SK-N-SH (cell line): ENCODE data around the gene DYRK4. TPM values are rescaled to one million over a fixed set of nuclear protein-coding genes. Genes with fewer than 3 reads are reported as not detected.

ENCODE experiments used
- CTCF ChIA-PET: fragments of 300-600, 350-600 bp; formaldehyde crosslinking; extraction: SDS; loops from one replicate; lab custom pipeline; 2021; lab: Yijun Ruan, JAX
- POLR2A ChIA-PET: fragments of 350-600 bp; sonication (Branson Sonifier 250); formaldehyde crosslinking; extraction: SDS; loops from one replicate; lab custom pipeline; 2020; ENCODE audit warnings: antibody characterized with exemption, inconsistent platforms; lab: Yijun Ruan, JAX
- DNase-seq: peaks from one replicate; pipeline ENCODE4 v3.0.0; 2012
- H2AFZ ChIP-seq: fragments of 200-600 bp; sonication (generic); 2 replicates; pipeline ENCODE4 v1.8.1; 2016; ENCODE audit warnings: antibody characterized with exemption, mild to moderate bottlenecking, low read depth
- H3F3A ChIP-seq: fragments of 200-600 bp; sonication (generic); replicated peaks from 2 replicates; pipeline ENCODE3; 2016; ENCODE audit warnings: antibody characterized with exemption, mild to moderate bottlenecking; ENCODE audit not compliant: insufficient read depth
- H3K27ac ChIP-seq, 2 experiments: fragments of 200-500 bp in 1 of 2; fragments of 200-600 bp in 1 of 2; sonication (Bioruptor generic) in 1 of 2; sonication (generic), shearing (Covaris generic) in 1 of 2; 2 replicates each; pipeline versions ENCODE4 v1.5.1 to v1.6.1; 2014 to 2016; ENCODE audit warnings: low read depth in 2 of 2, inconsistent platforms in 1 of 2, low read length in 1 of 2, mild to moderate bottlenecking in 1 of 2, mixed read lengths in 1 of 2
- H3K27me3 ChIP-seq: fragments of 200-600 bp; sonication (generic), shearing (Covaris generic); 2 replicates; pipeline ENCODE4 v1.6.1; 2016; ENCODE audit warnings: mixed run types; ENCODE audit not compliant: insufficient read depth
- H3K36me3 ChIP-seq, 2 experiments: fragments of 200-500 bp in 1 of 2; fragments of 200-600 bp in 1 of 2; sonication (Bioruptor generic) in 1 of 2; sonication (generic) in 1 of 2; replicated peaks in 1 of 2; 2 replicates each; pipeline versions ENCODE3 to v1.5.1; 2014 to 2016; ENCODE audit warnings: low read length in 1 of 2, mild to moderate bottlenecking in 1 of 2; ENCODE audit not compliant: insufficient read depth in 2 of 2, control insufficient read depth in 1 of 2
- H3K4me1 ChIP-seq, 2 experiments: fragments of 200-500 bp in 1 of 2; fragments of 200-600 bp in 1 of 2; sonication (Bioruptor generic) in 1 of 2; sonication (generic), shearing (Covaris generic) in 1 of 2; 2 replicates each; pipeline versions ENCODE4 v1.5.1 to v1.6.1; 2014 to 2016; ENCODE audit warnings: low read depth in 1 of 2, low read length in 1 of 2, mixed run types in 1 of 2; ENCODE audit not compliant: insufficient read depth in 2 of 2, control insufficient read depth in 1 of 2
- H3K4me2 ChIP-seq: fragments of 200-600 bp; sonication (generic), shearing (Covaris generic); 2 replicates; pipeline ENCODE4 v1.6.1; 2017; ENCODE audit warnings: mixed run types
- H3K4me3 ChIP-seq, 2 experiments: fragments of 200-500 bp in 1 of 2; fragments of 200-600 bp in 1 of 2; sonication (Bioruptor generic) in 1 of 2; sonication (generic), shearing (Covaris generic) in 1 of 2; 2 replicates each; pipeline versions ENCODE4 v1.5.1 to v1.8.1; 2014 to 2016; ENCODE audit warnings: low read depth in 2 of 2, inconsistent platforms in 1 of 2, low read length in 1 of 2, mild to moderate bottlenecking in 1 of 2, mixed read lengths in 1 of 2, moderate library complexity in 1 of 2
- H3K79me2 ChIP-seq: fragments of 200-600 bp; sonication (generic); 2 replicates; pipeline ENCODE4 v1.8.1; 2017; ENCODE audit warnings: mild to moderate bottlenecking; ENCODE audit not compliant: insufficient read depth
- H3K9ac ChIP-seq: fragments of 200-600 bp; sonication (generic); 2 replicates; pipeline ENCODE4 v1.6.1; 2017; ENCODE audit warnings: mixed run types
- H3K9me2 ChIP-seq: fragments of 200-600 bp; sonication (generic); 2 replicates; pipeline ENCODE4 v1.6.1; 2017; ENCODE audit warnings: mixed run types
- H3K9me3 ChIP-seq: fragments of 200-600 bp; sonication (generic); 2 replicates; pipeline ENCODE4 v1.6.1; 2017; ENCODE audit warnings: mixed run types, mild to moderate bottlenecking, moderate library complexity
- H4K20me1 ChIP-seq: fragments of 200-600 bp; sonication (generic); 2 replicates; pipeline ENCODE4 v1.6.1; 2017; ENCODE audit warnings: mild to moderate bottlenecking, mixed run types; ENCODE audit not compliant: insufficient read depth
- ELF1 ChIP-seq: IDR thresholded peaks from 2 replicates; pipeline ENCODE4 v1.4.0; 2012
- EP300 ChIP-seq, 2 experiments: IDR thresholded peaks; 2 replicates each; pipeline versions ENCODE4 v1.4.0 to v1.6.1; 2012; ENCODE audit warnings: borderline replicate concordance in 1 of 2, low read depth in 1 of 2, low read length in 1 of 2
- EZH2phosphoT487 ChIP-seq: fragments of 200-600 bp; sonication (generic); IDR thresholded peaks from 2 replicates; pipeline ENCODE4 v1.6.1; 2017; ENCODE audit warnings: low read depth, mixed run types, mild to moderate bottlenecking, antibody characterized with exemption, moderate library complexity, borderline replicate concordance
- FOSL2 ChIP-seq: IDR thresholded peaks from 2 replicates; pipeline ENCODE4 v1.4.0; 2012; ENCODE audit warnings: low read depth, mild to moderate bottlenecking, moderate library complexity, borderline replicate concordance
- FOXJ3 ChIP-seq: sonication (generic); formaldehyde crosslinking; IDR thresholded peaks from 2 replicates; pipeline ENCODE4 v1.5.1; 2020; ENCODE audit warnings: mild to moderate bottlenecking, missing genetic modification reagents
- GATA2 ChIP-seq: sonication (generic); formaldehyde crosslinking; IDR thresholded peaks from 2 replicates; pipeline ENCODE4 v1.5.0; 2020; ENCODE audit warnings: mild to moderate bottlenecking, missing genetic modification reagents
- MEF2A ChIP-seq: IDR thresholded peaks from 2 replicates; pipeline ENCODE4 v1.4.0; 2012; ENCODE audit warnings: low read depth, borderline replicate concordance
- MXI1 ChIP-seq: IDR thresholded peaks from 2 replicates; pipeline ENCODE4 v1.6.1; 2012; ENCODE audit warnings: mild to moderate bottlenecking, low read depth, low read length, improper control_type of control experiment
- NFIC ChIP-seq: IDR thresholded peaks from 2 replicates; pipeline ENCODE4 v1.4.0; 2012; ENCODE audit warnings: borderline replicate concordance
- NRF1 ChIP-seq: IDR thresholded peaks from 2 replicates; pipeline ENCODE4 v1.6.1; 2012; ENCODE audit warnings: low read depth, mild to moderate bottlenecking, low read length
- POLR2AphosphoS5 ChIP-seq: IDR thresholded peaks from 2 replicates; pipeline ENCODE4 v1.6.1; 2012; ENCODE audit warnings: low read depth, low read length
- RCOR1 ChIP-seq: fragments of 150-350 bp; IDR thresholded peaks from 2 replicates; pipeline ENCODE4 v1.6.1; 2017; ENCODE audit warnings: antibody characterized with exemption, low read length
- RFX5 ChIP-seq: IDR thresholded peaks from 2 replicates; pipeline ENCODE4 v1.6.1; 2012; ENCODE audit warnings: mild to moderate bottlenecking, improper control_type of control experiment, low read length
- RXRA ChIP-seq: IDR thresholded peaks from 2 replicates; pipeline ENCODE4 v1.4.0; 2012; ENCODE audit warnings: low read depth, mild to moderate bottlenecking, borderline replicate concordance
- SIN3A ChIP-seq: IDR thresholded peaks from 2 replicates; pipeline ENCODE4 v1.6.1; 2012; ENCODE audit warnings: low read depth, mild to moderate bottlenecking, low read length, moderate library complexity, borderline replicate concordance
- TEAD4 ChIP-seq: IDR thresholded peaks from 2 replicates; pipeline ENCODE4 v1.4.0; 2012; ENCODE audit warnings: mild to moderate bottlenecking, borderline replicate concordance; ENCODE audit not compliant: insufficient read depth
- YY1 ChIP-seq: IDR thresholded peaks from 2 replicates; pipeline ENCODE4 v1.4.0; 2012; ENCODE audit warnings: low read depth, mild to moderate bottlenecking
- WGBS: methylation state at CpG from one replicate; pipeline ENCODE4 v1.1.6; 2017; ENCODE audit warnings: low lambda C conversion rate; 5-methylcytosine and 5-hydroxymethylcytosine counted together
- polyA plus RNA-seq, 3 experiments: library from polyadenylated mRNA; depleted of rRNA; stranded (reverse); fragments of >200 nt; gene quantifications; 2 replicates each; pipeline ENCODE4 v1.2.3, GENCODE V29; 2012
- TF ChIP-seq, protein P1 (sequence below): fragments of 200-600 bp; sonication (generic); IDR thresholded peaks from 2 replicates; pipeline ENCODE4 v1.6.1; 2017; ENCODE audit warnings: antibody characterized with exemption, mild to moderate bottlenecking, moderate library complexity
- TF ChIP-seq, protein P2 (sequence below): fragments of 150-350 bp; IDR thresholded peaks from 2 replicates; pipeline ENCODE4 v1.6.1; 2017; ENCODE audit warnings: antibody characterized with exemption, low read length, low read depth, borderline replicate concordance
- TF ChIP-seq, protein P3 (sequence below): IDR thresholded peaks from 2 replicates; pipeline ENCODE4 v1.4.0; 2012; ENCODE audit warnings: low read depth, borderline replicate concordance

DYRK4 gene
- polyA plus RNA-seq, 1 of the 3 experiments (the other 2 are of a cell fraction) = 38.6 TPM

DNA sequence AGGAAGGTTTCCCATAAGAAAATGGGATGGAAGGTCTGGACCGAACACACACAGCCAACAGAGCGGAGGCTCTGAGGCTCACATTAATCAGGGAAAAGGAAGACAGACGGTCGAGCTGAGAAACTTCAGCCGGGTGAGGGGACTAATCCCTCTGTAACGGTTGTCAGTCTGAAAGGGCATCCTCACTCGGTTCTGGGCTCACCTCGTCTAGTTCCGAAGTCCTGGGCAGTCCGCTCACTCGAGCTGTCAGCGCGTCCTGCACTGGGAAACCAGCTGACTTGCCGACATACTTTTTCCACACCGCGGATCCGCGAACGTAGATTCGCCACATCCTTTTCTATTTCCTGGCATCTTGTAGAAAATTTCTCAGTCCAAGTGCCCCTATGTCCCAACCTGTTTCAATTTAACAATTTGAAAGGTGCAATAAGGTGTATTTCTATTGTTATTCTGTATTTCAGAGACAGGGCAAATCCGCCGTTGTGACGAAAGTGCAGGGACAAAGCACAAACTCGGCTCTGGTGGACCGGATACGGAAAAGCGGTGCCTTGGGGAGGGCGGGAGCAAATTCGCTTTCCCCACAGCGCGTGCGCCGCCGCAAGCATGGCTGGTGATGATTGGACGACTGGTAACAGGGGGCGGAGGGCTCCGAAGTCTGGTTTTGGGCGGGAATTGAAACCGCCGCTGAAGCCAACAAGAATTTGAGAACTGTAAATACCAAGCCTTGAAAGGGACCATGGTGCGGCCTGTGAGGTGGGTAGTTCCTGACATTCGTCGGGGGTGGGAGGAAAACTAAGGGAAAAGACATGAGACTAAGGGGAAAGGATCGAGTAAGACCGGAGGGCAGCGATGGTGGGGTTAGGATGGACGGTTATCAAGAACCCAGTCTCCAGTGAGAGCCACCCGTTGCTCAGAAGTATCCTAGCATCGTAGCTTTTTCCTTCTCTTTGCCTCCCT lies 23.5 kb upstream of the DYRK4 start, which contains the start of gene RAD51AP1 (continued):
- TF ChIP-seq FOXJ3 (CRISPR knock-in tag) (no peak), MXI1 (peak; percentile 81), EP300 (IDR thresholded peaks at IDR 0.05; ENCODE audit: borderline replicate concordance in 1 of 2, low read depth in 1 of 2, low read length in 1 of 2) (peak; percentile 81 to 94), YY1 (peak; percentile 90), NRF1 (peak; percentile 87), TEAD4 (no peak), EZH2phosphoT487 (no peak)
- TF ChIP-seq, protein P1, sequence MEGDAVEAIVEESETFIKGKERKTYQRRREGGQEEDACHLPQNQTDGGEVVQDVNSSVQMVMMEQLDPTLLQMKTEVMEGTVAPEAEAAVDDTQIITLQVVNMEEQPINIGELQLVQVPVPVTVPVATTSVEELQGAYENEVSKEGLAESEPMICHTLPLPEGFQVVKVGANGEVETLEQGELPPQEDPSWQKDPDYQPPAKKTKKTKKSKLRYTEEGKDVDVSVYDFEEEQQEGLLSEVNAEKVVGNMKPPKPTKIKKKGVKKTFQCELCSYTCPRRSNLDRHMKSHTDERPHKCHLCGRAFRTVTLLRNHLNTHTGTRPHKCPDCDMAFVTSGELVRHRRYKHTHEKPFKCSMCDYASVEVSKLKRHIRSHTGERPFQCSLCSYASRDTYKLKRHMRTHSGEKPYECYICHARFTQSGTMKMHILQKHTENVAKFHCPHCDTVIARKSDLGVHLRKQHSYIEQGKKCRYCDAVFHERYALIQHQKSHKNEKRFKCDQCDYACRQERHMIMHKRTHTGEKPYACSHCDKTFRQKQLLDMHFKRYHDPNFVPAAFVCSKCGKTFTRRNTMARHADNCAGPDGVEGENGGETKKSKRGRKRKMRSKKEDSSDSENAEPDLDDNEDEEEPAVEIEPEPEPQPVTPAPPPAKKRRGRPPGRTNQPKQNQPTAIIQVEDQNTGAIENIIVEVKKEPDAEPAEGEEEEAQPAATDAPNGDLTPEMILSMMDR = no peak
- TF ChIP-seq, protein P2, sequence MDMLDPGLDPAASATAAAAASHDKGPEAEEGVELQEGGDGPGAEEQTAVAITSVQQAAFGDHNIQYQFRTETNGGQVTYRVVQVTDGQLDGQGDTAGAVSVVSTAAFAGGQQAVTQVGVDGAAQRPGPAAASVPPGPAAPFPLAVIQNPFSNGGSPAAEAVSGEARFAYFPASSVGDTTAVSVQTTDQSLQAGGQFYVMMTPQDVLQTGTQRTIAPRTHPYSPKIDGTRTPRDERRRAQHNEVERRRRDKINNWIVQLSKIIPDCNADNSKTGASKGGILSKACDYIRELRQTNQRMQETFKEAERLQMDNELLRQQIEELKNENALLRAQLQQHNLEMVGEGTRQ = peak; percentile 46

DNA sequence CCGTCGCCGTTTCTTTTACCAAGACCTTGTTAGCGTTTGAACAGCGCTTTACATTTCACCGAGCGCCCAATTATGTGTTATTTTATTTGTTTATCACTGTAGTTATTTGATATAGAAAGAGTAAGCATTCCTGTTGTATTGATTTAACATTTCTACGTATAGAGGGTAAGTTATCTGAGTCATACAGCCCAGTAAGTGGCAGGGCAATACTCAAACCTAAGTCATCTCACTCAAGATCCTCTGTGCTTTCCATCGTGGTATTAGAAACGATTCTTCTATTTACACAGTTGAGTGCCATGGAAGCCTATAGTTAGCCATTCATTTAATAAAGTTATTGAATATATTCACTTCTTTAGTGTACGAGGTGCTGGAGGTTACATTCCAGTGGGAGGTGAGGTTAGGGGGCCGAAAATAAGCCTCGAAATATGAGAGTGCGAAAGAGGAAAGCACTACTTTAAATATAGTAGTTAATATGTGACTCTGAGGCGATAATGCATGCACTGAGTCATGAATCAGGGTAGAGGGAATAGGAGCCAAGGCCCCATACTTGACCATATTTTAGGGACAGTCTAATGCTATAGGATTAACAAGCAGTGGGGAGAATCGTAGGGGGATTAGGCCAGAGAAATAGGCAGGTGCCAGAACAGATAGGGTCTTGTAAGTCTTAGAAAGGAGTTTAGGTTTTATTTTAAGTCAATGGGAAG lies 22.7 kb upstream of the DYRK4 start:
- H3K9me2 ChIP-seq = no peaks in the 10 kb centered on the region
- peak overlapping the region; percentile 28 to 88; a peak in 2 of 4 replicates for H3K27ac ChIP-seq
- H3K9ac ChIP-seq = peak overlapping the region; percentile 93
- no peaks in the 10 kb centered on the region for H3K9me3 ChIP-seq
- H3F3A ChIP-seq = peaks cover 3% of the 10 kb centered on the region
- peak overlapping the region; percentile 90 for H3K4me2 ChIP-seq
- H3K36me3 ChIP-seq = peaks cover 23 to 26% of the 10 kb centered on the region in 2 experiments
- DNase-seq = no peak
- ChIA-PET POLR2A (no interaction called here), CTCF (no interaction called here)
- H4K20me1 ChIP-seq = no peaks in the 10 kb centered on the region
- H3K79me2 ChIP-seq = peaks cover 74% of the 10 kb centered on the region
- H3K4me3 ChIP-seq = peak overlapping the region; percentile 92 to 99
- H3K4me1 ChIP-seq = peaks cover 6 to 17% of the 10 kb centered on the region in 2 experiments
- peak overlapping the region; percentile 94 for H2AFZ ChIP-seq
- WGBS = 2% methylated on average over 16 of the region's 16 CpGs
- H3K27me3 ChIP-seq = no peaks in the 10 kb centered on the region
- TF ChIP-seq RFX5 = no peak
- TF ChIP-seq SIN3A = no peak
- no peak for TF ChIP-seq GATA2 (CRISPR knock-in tag)
- no peak for TF ChIP-seq FOXJ3 (CRISPR knock-in tag)
- TF ChIP-seq, protein P3, sequence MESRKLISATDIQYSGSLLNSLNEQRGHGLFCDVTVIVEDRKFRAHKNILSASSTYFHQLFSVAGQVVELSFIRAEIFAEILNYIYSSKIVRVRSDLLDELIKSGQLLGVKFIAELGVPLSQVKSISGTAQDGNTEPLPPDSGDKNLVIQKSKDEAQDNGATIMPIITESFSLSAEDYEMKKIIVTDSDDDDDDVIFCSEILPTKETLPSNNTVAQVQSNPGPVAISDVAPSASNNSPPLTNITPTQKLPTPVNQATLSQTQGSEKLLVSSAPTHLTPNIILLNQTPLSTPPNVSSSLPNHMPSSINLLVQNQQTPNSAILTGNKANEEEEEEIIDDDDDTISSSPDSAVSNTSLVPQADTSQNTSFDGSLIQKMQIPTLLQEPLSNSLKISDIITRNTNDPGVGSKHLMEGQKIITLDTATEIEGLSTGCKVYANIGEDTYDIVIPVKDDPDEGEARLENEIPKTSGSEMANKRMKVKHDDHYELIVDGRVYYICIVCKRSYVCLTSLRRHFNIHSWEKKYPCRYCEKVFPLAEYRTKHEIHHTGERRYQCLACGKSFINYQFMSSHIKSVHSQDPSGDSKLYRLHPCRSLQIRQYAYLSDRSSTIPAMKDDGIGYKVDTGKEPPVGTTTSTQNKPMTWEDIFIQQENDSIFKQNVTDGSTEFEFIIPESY = no peak
- TF ChIP-seq, protein P1 = no peak
- TF ChIP-seq FOSL2 = no peak
- TF ChIP-seq EP300 (IDR thresholded peaks at IDR 0.05; ENCODE audit: borderline replicate concordance in 1 of 2, low read depth in 1 of 2, low read length in 1 of 2) = no peak
- TF ChIP-seq RCOR1 = no peak
- TF ChIP-seq ELF1 = no peak
- no peak for TF ChIP-seq RXRA
- no peak for TF ChIP-seq POLR2AphosphoS5
- TF ChIP-seq, protein P2 = no peak
- TF ChIP-seq NFIC = no peak
- no peak for TF ChIP-seq MEF2A
